Measurements from ENCODE around the gene CIBAR2. TPM values are rescaled to one million over a fixed set of nuclear protein-coding genes. Genes with fewer than 3 reads are reported as not detected.

CIBAR2 gene
- total RNA-seq, result not detected in 2 replicates

DNA sequence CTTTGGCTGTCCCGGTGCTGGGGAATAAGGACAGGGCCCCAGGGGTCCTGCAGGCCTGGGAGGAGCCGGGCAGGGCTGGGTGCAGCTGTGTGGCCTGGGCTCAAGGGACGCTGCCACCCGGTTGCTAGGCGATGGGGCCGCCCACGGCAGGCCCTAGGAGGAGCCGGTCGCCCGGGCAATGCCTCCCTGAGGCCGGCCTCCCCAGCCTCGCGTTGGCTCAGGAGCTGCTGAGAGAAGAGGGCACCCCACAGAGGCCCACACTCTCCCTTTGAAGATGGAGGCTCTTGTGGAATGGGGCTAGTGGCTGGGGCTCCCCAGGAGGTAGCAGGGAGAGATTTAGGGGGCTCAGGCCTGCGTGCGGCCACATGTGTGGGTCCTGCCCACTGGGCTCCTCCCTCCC, at the start of gene CIBAR2:
Gene CIBAR2, minus strand, starts transcription at position 109 of the 400 bp plus-strand sequence. CDS start 120 bp downstream, outside the sequence.
- Mint-ChIP-seq H3K27me3 (ENCODE audit: low read depth) (no peaks in the 10 kb centered on the region), H3K36me3 (ENCODE audit: low read depth) (no peaks in the 10 kb centered on the region), H3K4me1 (ENCODE audit: low read depth) (peaks cover 3% of the 10 kb centered on the region), H3K4me3 (ENCODE audit: low read depth) (no peak within 1 kb of the TSS), H3K27ac (no peak within 1 kb of the TSS), H3K9me3 (no peaks in the 10 kb centered on the region)
- DNase-seq (ENCODE audit: low spot score), result no peak
- intact Hi-C loops (cut with micrococcal nuclease), result loop anchor here (10.0 kb wide), 1 partner anchor 142 kb away; no protein-coding TSS in a partner anchor

GRCh38 chr16:85159179-85159980, 47.1 kb upstream of the CIBAR2 start:
- Mint-ChIP-seq H3K36me3 (ENCODE audit: low read depth) (no peaks in the 10 kb centered on the region), H3K27ac (no peak overlapping the region), H3K27me3 (ENCODE audit: low read depth) (peaks cover 6% of the 10 kb centered on the region), H3K4me3 (ENCODE audit: low read depth) (no peak overlapping the region), H3K9me3 (no peaks in the 10 kb centered on the region), H3K4me1 (ENCODE audit: low read depth) (peaks cover 5% of the 10 kb centered on the region)
- intact Hi-C loops (cut with micrococcal nuclease), result no loop called here
- no peak for DNase-seq (ENCODE audit: low spot score)

DNA sequence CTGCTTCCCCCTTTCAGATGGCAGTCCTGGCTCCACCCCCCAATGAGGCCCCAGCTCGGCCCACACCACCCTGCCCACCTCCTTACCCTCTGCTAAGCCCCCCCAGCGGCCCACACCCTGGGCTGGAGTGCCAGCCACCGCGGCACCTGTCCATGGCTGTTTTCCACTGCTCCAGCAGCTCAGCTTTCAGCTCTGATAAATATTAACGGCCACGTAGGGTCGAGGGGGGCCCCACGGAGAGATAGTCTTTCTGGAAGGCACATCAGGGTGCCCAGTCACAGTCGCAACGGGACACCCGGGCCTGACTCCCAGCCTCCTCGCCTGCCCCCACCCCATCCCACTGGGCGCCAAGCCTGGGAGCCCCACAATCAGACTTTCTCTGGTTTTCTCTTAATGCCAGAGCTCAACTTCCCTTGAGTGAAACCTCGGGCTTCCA, 46.5 kb upstream of the CIBAR2 start:
- peaks cover 5% of the 10 kb centered on the region for H3K4me1 Mint-ChIP-seq (ENCODE audit: low read depth)
- H3K27me3 Mint-ChIP-seq (ENCODE audit: low read depth), result peaks cover 6% of the 10 kb centered on the region
- no peak overlapping the region for H3K27ac Mint-ChIP-seq
- H3K9me3 Mint-ChIP-seq, result no peaks in the 10 kb centered on the region
- no peak for DNase-seq (ENCODE audit: low spot score)
- no peaks in the 10 kb centered on the region for H3K36me3 Mint-ChIP-seq (ENCODE audit: low read depth)
- intact Hi-C loops (cut with micrococcal nuclease), result no loop called here
- H3K4me3 Mint-ChIP-seq (ENCODE audit: low read depth), result no peak overlapping the region

DNA sequence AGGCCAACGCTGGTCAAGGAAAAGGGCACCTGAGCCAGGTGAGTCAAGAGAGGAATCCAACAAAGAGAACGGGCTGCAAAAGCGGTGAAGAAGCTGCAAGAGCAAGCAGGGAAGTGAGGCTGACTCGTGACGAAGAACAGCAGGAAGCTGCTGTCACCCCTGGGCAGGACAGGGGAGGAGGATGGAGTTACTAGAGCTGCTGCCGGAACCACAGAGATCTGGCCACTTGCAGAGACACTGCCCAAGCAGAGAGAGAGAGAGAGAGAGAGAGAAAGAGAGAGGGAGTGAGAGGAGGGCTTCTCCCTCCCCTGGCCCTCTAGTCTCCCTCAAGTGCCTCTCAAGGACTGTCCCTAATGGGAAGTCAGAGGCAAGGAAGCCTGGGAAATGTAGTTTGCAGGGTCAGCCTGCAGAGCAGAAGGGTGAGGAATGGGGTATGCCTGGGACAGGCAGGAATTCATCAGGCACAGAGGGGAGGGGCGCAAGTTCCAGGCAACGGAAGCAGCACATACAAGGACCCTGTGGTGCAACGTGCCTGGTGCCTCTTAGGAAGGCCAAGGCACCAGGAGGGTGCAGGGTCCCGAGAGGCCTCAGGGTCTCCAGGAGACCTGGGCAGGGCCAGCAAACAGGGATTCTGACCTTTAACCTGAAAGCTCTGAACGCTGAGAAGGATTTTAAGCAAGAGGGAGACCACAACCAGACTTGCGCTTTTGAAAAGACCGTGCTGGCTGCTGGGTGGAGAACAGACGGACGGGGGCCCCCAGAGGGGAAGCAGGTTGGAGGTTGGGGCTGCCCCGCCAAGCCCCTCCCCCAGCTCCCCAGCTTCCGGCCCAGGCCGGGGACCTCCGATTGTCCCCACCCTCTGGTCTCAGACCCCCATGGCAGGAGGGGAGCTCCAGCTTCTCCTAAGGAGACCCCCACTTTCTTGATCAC, 45.8 kb upstream of the CIBAR2 start:
- H3K4me3 Mint-ChIP-seq (ENCODE audit: low read depth), result no peak overlapping the region
- DNase-seq (ENCODE audit: low spot score), result no peak
- H3K27ac Mint-ChIP-seq, result no peak overlapping the region
- H3K9me3 Mint-ChIP-seq, result no peaks in the 10 kb centered on the region
- intact Hi-C loops (cut with micrococcal nuclease), result no loop called here
- peaks cover 6% of the 10 kb centered on the region for H3K27me3 Mint-ChIP-seq (ENCODE audit: low read depth)
- H3K36me3 Mint-ChIP-seq (ENCODE audit: low read depth), result no peaks in the 10 kb centered on the region
- peaks cover 5% of the 10 kb centered on the region for H3K4me1 Mint-ChIP-seq (ENCODE audit: low read depth)

- Mint-ChIP-seq H3K4me1 (ENCODE audit: low read depth) (peaks cover 5% of the 10 kb centered on the region), H3K36me3 (ENCODE audit: low read depth) (no peaks in the 10 kb centered on the region), H3K27me3 (ENCODE audit: low read depth) (peaks cover 6% of the 10 kb centered on the region), H3K4me3 (ENCODE audit: low read depth) (no peak overlapping the region), H3K27ac (no peak overlapping the region), H3K9me3 (no peaks in the 10 kb centered on the region)
- intact Hi-C loops (cut with micrococcal nuclease), result no loop called here
- no peak for DNase-seq (ENCODE audit: low spot score)
Measured at GRCh38 chr16:85157372-85157771, 45.1 kb upstream of the CIBAR2 start.

DNA sequence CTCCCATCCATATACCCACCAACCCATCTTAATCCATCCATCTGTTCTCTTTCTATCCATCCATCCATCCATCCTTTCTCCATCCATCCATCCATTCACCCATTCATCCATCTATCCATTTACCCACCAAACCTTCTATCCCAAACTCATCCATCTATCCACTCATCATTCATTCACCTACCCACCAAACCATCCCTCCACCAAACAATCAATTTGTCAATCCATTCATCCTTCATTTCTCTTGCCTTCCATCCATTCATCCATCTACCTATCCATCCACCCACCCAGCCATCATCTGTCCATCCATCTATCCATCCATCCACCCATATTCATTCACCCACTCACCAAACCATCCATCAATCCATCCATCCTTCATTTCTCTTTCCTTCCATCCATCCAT, 44.6 kb upstream of the CIBAR2 start:
- Mint-ChIP-seq H3K36me3 (ENCODE audit: low read depth) (no peaks in the 10 kb centered on the region), H3K27ac (no peak overlapping the region), H3K4me1 (ENCODE audit: low read depth) (peaks cover 5% of the 10 kb centered on the region), H3K27me3 (ENCODE audit: low read depth) (peaks cover 6% of the 10 kb centered on the region), H3K4me3 (ENCODE audit: low read depth) (no peak overlapping the region), H3K9me3 (no peaks in the 10 kb centered on the region)
- intact Hi-C loops (cut with micrococcal nuclease), result no loop called here
- no peak for DNase-seq (ENCODE audit: low spot score)

GRCh38 chr16:85156440-85156839, 44.2 kb upstream of the CIBAR2 start:
- H3K27ac Mint-ChIP-seq, result no peak overlapping the region
- intact Hi-C loops (cut with micrococcal nuclease), result no loop called here

DNA sequence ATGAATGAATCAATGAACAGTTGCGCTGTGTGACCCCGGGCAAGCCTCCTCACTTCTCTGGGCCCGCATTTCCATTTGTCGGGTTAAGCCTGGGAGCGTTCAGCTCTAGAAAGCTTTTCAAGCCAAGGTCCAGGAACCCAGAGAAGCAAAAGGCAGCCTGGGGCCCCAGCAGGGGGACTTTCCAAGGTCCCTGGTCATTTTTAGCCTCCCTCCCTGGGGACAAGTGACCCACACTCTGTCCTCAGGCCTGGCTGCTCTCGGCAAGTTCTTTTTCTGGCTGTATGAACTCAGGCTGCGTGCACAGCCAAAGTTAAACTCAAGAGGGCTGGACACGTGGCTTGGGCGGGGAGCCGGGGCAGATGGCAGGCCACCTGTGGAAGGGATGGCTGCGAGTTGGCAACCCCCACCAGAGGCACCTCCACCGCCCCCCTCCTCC, 41.4 kb upstream of the CIBAR2 start:
- Mint-ChIP-seq H3K4me3 (ENCODE audit: low read depth) (no peak overlapping the region), H3K9me3 (no peaks in the 10 kb centered on the region), H3K4me1 (ENCODE audit: low read depth) (peaks cover 5% of the 10 kb centered on the region), H3K36me3 (ENCODE audit: low read depth) (no peaks in the 10 kb centered on the region), H3K27me3 (ENCODE audit: low read depth) (peaks cover 6% of the 10 kb centered on the region), H3K27ac (no peak overlapping the region)
- intact Hi-C loops (cut with micrococcal nuclease), result no loop called here
- no peak for DNase-seq (ENCODE audit: low spot score)

More at GRCh38 chr16:85156440-85156839, 44.2 kb upstream of the CIBAR2 start:
- H3K9me3 Mint-ChIP-seq, result no peaks in the 10 kb centered on the region
- H3K4me1 Mint-ChIP-seq (ENCODE audit: low read depth), result peaks cover 5% of the 10 kb centered on the region
- H3K4me3 Mint-ChIP-seq (ENCODE audit: low read depth), result no peak overlapping the region
- no peak for DNase-seq (ENCODE audit: low spot score)
- H3K36me3 Mint-ChIP-seq (ENCODE audit: low read depth), result no peaks in the 10 kb centered on the region
- H3K27me3 Mint-ChIP-seq (ENCODE audit: low read depth), result peaks cover 6% of the 10 kb centered on the region

GRCh38 chr16:85153046-85153445, 40.8 kb upstream of the CIBAR2 start:
- DNase-seq (ENCODE audit: low spot score), result no peak
- Mint-ChIP-seq H3K36me3 (ENCODE audit: low read depth) (no peaks in the 10 kb centered on the region), H3K9me3 (no peaks in the 10 kb centered on the region), H3K4me3 (ENCODE audit: low read depth) (no peak overlapping the region), H3K27ac (no peak overlapping the region), H3K4me1 (ENCODE audit: low read depth) (peaks cover 5% of the 10 kb centered on the region), H3K27me3 (ENCODE audit: low read depth) (peaks cover 6% of the 10 kb centered on the region)
- intact Hi-C loops (cut with micrococcal nuclease), result no loop called here

- H3K4me1 Mint-ChIP-seq (ENCODE audit: low read depth), result no peaks in the 10 kb centered on the region
- DNase-seq (ENCODE audit: low spot score), result no peak
- H3K27me3 Mint-ChIP-seq (ENCODE audit: low read depth), result peaks cover 6% of the 10 kb centered on the region
- no peaks in the 10 kb centered on the region for H3K36me3 Mint-ChIP-seq (ENCODE audit: low read depth)
- intact Hi-C loops (cut with micrococcal nuclease), result no loop called here
- no peak overlapping the region for H3K27ac Mint-ChIP-seq
- H3K9me3 Mint-ChIP-seq, result no peaks in the 10 kb centered on the region
- no peak overlapping the region for H3K4me3 Mint-ChIP-seq (ENCODE audit: low read depth)
Measured at GRCh38 chr16:85152414-85153030, 40.2 kb upstream of the CIBAR2 start.

DNA sequence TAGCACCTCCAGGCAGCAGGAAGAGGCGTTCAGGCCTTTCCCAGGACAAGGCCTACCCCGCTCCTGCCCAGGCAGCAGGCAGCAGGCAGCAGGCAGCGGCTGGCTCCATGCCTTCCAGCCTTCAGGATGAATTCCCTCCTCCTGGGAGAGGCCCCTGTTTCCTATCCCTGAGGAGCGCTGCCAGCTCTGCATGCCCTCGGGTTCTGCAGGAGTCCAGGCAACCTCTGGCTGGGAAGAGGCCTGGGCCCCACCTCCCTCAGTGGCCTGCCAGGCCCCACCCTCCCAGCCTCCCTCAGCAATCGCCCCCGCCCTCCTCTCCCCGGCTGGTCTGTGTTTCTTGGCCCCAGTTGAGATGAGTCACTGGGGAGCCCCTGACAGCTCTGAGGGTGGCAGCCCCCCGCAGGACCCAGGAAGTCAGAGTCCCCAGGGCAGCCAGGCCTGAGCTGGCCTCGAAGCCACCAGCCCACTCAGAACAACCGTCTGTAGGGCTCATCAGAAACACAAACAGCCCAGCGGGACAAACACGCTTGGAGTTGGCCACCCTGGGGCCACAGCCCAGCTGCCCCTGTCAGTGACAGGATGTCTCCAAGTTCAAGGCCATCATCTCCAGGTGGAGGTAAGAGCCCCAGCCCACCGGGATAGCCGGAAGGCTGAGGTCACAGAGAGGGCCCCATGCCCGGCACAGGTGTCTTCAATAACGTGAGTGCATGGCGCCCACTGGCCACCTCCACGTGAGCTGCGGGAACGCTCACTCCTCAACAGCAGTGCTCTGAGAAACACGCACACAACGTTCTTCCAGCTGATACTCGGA, 39.5 kb upstream of the CIBAR2 start:
- intact Hi-C loops (cut with micrococcal nuclease), result no loop called here
- Mint-ChIP-seq H3K4me1 (ENCODE audit: low read depth) (no peaks in the 10 kb centered on the region), H3K9me3 (no peaks in the 10 kb centered on the region), H3K27me3 (ENCODE audit: low read depth) (peaks cover 3% of the 10 kb centered on the region), H3K36me3 (ENCODE audit: low read depth) (no peaks in the 10 kb centered on the region), H3K27ac (no peak overlapping the region), H3K4me3 (ENCODE audit: low read depth) (no peak overlapping the region)
- no peak for DNase-seq (ENCODE audit: low spot score)

- no peak for DNase-seq (ENCODE audit: low spot score)
- intact Hi-C loops (cut with micrococcal nuclease), result no loop called here
- Mint-ChIP-seq H3K36me3 (ENCODE audit: low read depth) (no peaks in the 10 kb centered on the region), H3K27me3 (ENCODE audit: low read depth) (peaks cover 1% of the 10 kb centered on the region), H3K4me1 (ENCODE audit: low read depth) (no peaks in the 10 kb centered on the region), H3K4me3 (ENCODE audit: low read depth) (no peak overlapping the region), H3K27ac (no peak overlapping the region), H3K9me3 (no peaks in the 10 kb centered on the region)
Measured at GRCh38 chr16:85151079-85151602, 38.9 kb upstream of the CIBAR2 start.

All from activated T-helper 2 cell treated with anti-CD3 and anti-CD28 coated beads, Interferon-gamma antibody, Interleukin-2, Interleukin-4, amounts not matched to agents 10 μg/mL and 5 μg/mL and 100 μg/mL, durations not matched to agents 14 hours and 24 hours and 36 hours (primary cell).